DMS153 treated with DMSO at 0.1 percent for 48 hours (cell line): ENCODE measurements around the gene GPR89A.
"Not testable (repeated sequence)": the region's sequence is repeated elsewhere in the genome, so short reads cannot be mapped to it uniquely, and the experiment has no call there.

Experiments
- DNase-seq: peaks from one replicate; lab custom pipeline; 2025; ENCODE audit not compliant: unreplicated experiment; lab: John Stamatoyannopoulos, UW

GPR89A gene

GRCh38 chr1:145716641-145717345 lies 109.0 kb downstream of the GPR89A start:
- DNase-seq: no peak

- DNase-seq: no peak
These were observed 110.0 kb downstream of the GPR89A start for GRCh38 chr1:145717833-145718232.

GRCh38 chr1:145718465-145718864 lies 110.7 kb downstream of the GPR89A start:
- DNase-seq: not testable (repeated sequence)

- no peak for DNase-seq
These were observed 111.7 kb downstream of the GPR89A start, which contains the start of gene CD160 for GRCh38 chr1:145719230-145720079. Gene CD160 (plus strand): TSS chr1:145719499. CDS start chr1:145728328, 8,829 bp downstream.
